ENCODE measurements around the gene MXRA8.

Gene MXRA8

DNA sequence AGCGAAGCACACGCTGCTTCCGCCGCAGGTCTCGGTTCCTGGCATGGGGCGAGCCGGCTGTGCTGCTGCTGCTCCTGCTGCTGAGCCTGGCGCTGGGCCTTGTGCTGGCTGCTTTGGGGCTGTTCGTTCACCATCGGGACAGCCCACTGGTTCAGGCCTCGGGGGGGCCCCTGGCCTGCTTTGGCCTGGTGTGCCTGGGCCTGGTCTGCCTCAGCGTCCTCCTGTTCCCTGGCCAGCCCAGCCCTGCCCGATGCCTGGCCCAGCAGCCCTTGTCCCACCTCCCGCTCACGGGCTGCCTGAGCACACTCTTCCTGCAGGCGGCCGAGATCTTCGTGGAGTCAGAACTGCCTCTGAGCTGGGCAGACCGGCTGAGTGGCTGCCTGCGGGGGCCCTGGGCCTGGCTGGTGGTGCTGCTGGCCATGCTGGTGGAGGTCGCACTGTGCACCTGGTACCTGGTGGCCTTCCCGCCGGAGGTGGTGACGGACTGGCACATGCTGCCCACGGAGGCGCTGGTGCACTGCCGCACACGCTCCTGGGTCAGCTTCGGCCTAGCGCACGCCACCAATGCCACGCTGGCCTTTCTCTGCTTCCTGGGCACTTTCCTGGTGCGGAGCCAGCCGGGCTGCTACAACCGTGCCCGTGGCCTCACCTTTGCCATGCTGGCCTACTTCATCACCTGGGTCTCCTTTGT is 24.7 kb downstream of the MXRA8 start:
- DNase-seq = no peak

- no peak for DNase-seq
These were observed 25.4 kb downstream of the MXRA8 start for GRCh38 chr1:1332774-1333480.

- no peak for DNase-seq
These were observed 26.2 kb downstream of the MXRA8 start for GRCh38 chr1:1332031-1332755.

GRCh38 chr1:1331068-1331965 is 27.0 kb downstream of the MXRA8 start, which contains the start of gene TAS1R3:
TAS1R3 (plus strand) TSS chr1:1331280; CDS start chr1:1331346, 66 bp downstream.
- no peak for DNase-seq

GRCh38 chr1:1330366-1331067 is 27.8 kb downstream of the MXRA8 start:
- DNase-seq = no peak

DNA sequence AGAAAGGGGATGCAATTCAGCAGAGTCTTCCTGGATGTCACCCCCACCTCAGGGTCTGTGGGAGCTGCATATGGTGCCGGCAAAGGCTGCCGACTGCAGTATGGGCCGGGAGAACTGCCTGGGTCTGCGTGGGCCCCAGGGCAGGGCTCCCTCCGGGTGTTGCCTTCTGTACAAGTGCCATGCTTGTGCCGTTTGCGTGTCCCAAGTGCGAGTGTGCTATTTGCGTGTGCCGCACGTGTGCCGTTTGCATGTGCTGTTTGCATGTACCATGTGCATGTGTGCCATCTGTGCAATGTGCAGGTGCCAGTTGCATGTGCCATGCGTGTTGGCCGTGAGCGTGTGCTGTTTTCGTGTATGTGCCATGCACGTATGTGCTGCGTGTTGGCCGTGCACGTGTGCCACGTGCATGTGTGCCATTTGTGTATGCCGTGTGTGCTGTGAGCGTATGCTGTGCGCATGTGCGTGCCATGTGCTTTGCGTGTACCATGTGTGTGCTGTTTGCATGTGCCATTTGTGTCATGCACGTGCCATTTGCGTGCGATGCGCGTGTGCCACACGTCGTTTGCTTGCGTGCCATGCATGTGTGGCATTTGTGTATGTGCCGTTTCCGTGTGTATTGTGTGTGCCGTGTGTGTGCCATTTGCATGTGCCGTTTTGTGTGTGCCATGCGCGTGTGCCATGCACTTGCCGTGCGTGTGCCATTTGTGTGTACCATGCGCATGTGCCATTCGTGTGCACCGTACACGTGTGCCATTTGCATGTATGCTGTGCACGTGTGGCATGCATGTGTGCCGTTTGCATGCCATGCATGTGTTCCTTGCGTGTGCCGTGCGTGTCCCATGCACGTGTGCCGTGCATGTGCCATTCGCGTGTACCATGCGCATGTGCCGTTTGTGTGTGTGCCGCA is 28.8 kb downstream of the MXRA8 start:
- no peak for DNase-seq

- no peak for DNase-seq
These were observed 30.1 kb downstream of the MXRA8 start for GRCh38 chr1:1328254-1328653.

GRCh38 chr1:1327291-1327690 is 31.1 kb downstream of the MXRA8 start:
- no peak for DNase-seq

DNA sequence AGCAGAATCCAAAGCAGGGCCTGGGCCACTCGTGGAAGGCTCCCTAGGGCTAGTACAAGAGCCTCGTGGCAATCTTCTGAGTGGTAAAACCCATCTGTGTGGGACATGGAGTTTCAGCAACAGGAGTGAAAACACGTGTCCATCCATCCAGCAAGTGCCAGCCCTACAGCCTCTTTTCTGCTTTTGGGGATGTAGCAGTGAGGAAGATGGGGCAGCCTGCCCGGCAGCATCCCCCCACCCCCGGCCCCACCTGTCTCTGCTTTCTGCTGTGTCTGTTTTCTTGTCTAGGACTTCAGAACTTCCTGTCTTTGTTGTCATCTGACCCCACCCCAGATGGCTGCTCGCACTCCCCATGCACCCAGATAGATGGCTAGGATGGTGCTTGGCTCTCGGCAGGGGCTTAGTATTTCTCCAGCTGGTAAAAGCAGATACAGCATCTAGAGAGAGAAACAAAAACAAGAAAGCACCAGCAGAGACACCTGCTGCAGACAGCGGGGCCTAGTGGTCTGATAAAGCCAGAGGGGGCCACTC is 32.2 kb downstream of the MXRA8 start:
- no peak for DNase-seq

- no peak for DNase-seq
These were observed 32.9 kb downstream of the MXRA8 start for GRCh38 chr1:1325288-1326074.

- DNase-seq = peak; percentile 79
These were observed 33.6 kb downstream of the MXRA8 start, which contains the start of the genes CPTP and INTS11 for GRCh38 chr1:1324524-1325287. CPTP (plus strand) TSS chr1:1324802; CDS start chr1:1326911, 2,109 bp downstream. INTS11 (minus strand) TSS chr1:1324660; CDS start chr1:1324608, 52 bp downstream.

- DNase-seq = no peak
These were observed 34.3 kb downstream of the MXRA8 start for GRCh38 chr1:1324084-1324523.

DNA sequence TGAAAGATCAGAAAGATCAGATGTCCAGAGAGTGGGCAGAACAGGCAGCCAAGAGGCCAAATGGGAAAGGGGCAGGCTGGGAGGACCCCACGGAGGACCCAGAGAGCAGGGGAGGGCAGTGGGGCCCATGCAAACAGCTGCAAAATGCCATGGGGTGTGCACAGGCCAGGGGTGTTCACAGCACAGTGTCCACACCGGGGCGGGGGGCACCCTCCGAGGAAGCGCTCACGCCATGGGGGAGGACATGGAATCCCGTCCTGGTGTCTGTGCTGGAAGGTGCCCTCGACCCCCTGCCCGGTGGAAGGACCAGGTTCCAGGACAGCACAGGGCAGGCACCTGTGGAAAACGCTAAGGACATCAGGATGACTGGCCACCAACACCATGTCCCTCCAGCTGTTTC is 35.4 kb downstream of the MXRA8 start:
- DNase-seq = no peak

DNA sequence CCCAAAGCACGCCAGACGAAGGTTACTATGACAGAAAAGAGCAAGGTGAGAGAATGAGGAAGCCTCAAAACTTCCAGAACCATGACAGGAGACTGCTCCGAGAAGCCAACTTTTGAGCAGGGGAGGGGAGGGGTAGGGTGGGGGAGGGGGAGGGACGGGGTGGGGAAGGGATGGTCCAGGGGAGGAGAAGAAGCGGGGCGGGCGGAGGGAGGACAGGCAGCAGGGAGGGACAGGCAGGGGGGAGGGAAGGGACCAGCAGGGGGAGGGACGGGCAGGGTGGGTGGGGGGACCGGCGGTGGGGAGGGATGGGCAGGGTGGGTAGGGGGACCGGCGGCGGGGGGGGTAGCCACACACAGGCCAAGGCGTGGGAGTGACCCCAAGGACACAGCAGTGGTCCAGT is 35.9 kb downstream of the MXRA8 start:
- DNase-seq = no peak

GRCh38 chr1:1321477-1321876 is 36.9 kb downstream of the MXRA8 start:
- DNase-seq = no peak

GRCh38 chr1:1320666-1321448 is 37.5 kb downstream of the MXRA8 start:
- no peak for DNase-seq

DNA sequence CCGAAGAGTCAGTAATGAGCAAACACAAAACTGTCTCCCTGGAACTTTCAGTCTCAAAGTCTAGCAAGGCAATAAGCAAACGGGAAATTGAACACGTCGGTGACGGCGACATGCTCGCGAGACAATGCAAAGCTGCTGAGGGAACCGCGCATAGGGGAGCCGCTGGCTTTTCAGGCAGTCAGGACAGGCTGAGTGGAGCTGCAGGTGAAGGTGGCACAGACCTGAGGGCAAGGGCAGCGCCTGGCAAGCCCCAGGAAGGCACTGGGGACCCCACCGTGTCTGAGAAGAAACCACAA is 38.8 kb downstream of the MXRA8 start:
- DNase-seq = no peak
